T-helper 1 cell treated with Interleukin-12 subunit alpha and Interleukin-12 subunit beta and Interleukin-4 antibody, amounts not matched to agents 30 ng/mL and 1 ng/mL, for 36 hours (primary cell): ENCODE results near the gene MTERF4. TPM values are rescaled to one million over a fixed set of nuclear protein-coding genes. Genes with fewer than 3 reads are reported as not detected.

ENCODE experiments used
- intact Hi-C: fragments of 100-400 bp; cut with micrococcal nuclease; formaldehyde crosslinking; loops from one replicate; pipeline ENCODE4 v1.15.1; 2024
- total RNA-seq: library from RNA; stranded (reverse); gene quantifications from 2 replicates; pipeline ENCODE4 v1.2.3, GENCODE V29; 2022

MTERF4 gene
- total RNA-seq, 1 donor from 2014 or later = 45.6 TPM

DNA sequence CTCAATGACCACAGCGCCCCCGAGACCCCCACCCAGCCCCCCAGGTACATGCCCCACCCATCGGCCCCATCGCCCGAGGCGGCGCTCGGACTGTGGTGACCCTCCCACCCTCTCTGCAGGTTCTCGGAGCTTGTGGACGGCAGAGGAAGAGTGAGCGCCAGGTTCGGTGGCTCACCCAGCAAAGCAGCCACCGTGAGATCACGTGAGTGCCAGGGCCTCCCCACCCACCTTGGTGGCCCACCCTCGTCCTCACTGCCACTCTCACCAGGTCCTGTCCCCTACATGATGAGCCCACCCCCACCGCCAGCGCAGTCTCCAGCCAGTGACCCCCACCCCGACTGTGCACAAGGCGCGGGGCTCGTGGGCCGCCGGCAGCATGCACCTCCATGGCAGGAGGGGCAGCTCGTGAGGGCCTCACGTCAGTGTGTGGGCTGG is 30.4 kb downstream of the MTERF4 start:
- intact Hi-C loops = no loop called here

DNA sequence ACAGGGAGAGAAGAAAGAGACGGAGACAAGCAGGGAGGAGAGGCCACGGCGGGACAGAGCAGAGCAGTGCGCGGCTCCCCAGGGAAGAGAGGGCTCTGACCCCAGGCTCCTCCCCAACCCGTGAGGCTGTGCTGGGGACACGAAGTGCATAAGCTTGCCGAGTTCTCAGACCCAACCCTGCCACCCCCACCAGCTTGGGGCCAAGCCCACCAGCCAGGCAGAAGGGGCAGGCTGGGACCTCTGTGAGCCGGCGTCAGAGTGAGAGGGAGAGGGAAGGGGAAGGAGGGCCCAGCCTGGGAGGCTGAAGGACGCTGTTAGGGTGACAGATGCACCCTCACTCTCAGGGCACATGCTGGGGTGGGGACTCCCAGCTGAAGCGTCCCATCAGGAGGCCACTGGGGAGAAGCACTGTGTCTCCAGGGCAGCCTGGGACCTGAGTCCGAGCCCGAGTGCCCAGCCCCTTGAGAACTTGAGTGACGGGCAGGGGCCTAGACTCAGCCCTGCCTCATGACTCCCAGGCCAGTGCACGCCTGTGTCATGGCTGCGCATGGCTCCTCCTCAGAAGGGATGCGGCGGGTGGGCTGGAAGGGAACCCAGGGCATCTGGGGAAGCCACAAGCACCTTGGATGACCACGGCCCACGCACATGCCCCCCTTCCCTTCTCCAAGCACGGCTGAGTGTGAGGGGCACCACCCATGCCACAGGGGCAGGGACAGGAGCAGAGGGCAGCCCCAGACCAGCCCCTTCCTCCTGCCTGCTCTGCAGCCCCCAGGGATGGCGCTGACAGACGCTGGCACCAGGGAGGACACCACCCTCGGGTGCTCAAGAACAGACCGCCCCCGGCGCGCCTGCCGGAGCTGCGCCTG is 31.0 kb downstream of the MTERF4 start:
- intact Hi-C loops = no loop called here

DNA sequence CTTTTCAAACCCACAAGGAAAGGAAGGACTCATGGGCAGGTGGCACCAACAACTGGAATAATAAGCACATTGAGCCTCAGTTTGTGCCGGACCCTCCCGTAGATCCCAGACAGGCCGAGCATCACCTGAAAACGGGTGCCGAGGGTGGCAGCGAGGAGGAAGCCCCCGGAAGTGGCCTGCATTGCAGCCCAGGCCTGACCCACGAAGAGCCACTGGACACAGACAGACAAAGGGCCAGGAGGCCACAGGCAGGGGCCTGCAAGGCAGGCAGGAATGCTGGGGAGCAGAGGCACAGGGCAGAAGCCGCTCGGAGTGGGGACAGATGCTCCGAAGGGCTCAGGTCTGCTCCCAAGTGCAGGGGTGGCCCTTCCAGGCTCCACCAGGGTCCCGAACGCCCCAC is 31.7 kb downstream of the MTERF4 start:
- intact Hi-C loops = no loop called here

DNA sequence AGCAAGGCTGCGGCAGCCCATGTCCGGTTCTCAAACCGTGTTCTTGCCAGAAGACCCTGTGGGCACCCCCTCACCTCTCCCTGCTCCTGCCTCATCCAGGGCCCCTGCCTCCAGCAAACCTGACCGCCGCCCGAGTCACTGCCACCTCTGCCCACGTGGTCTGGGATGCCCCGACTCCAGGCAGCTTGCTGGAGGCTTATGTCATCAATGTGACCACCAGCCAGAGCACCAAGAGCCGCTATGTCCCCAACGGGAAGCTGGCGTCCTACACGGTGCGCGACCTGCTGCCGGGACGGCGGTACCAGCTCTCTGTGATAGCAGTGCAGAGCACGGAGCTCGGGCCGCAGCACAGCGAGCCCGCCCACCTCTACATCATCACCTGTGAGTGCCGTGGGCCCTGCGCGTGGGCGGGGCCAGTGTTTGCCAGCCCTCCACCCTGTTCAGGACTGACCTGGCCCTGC is 32.2 kb downstream of the MTERF4 start:
- intact Hi-C loops = no loop called here

DNA sequence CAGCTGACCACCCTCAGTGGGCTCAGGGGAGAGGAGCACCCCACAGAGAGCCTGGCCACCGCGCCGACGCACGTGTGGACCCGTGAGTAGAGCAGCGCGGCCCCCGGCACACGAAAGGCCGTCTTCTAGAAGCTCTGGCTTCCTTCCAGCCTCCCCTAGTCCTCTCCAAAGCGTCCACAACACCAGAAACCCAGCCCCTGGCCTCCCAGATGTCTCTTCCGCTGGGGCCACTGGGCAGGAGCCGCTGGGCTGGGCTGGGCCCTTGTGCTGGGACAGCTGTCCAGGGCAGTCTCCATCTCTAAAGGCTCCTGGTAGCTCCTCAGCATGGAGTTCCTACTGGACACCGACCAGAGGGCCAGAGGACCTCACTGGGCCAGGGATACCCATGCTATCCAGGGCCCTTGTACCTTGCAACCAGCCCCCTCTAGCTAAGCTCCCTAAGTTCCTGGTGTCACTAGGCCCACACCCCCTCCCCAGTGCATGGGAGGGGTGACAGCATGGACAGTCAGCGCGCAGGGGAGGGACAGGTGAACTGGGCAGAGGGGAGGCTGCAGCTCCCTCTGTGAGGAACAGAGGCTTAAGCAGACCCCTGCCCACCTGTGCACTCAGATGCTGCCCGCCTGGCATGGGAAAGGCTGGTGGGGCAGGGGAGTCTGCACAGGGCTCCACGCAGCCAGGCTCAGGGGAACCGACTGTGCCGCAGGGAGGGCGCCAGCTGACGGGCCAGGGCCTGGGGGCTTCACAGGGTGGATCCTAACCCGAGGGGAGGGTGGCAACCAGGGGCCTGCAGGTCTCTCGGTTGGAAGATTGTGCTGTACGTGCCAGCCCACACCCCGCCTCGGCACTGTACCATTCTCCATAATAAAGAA is 32.9 kb downstream of the MTERF4 start:
- intact Hi-C loops = no loop called here

DNA sequence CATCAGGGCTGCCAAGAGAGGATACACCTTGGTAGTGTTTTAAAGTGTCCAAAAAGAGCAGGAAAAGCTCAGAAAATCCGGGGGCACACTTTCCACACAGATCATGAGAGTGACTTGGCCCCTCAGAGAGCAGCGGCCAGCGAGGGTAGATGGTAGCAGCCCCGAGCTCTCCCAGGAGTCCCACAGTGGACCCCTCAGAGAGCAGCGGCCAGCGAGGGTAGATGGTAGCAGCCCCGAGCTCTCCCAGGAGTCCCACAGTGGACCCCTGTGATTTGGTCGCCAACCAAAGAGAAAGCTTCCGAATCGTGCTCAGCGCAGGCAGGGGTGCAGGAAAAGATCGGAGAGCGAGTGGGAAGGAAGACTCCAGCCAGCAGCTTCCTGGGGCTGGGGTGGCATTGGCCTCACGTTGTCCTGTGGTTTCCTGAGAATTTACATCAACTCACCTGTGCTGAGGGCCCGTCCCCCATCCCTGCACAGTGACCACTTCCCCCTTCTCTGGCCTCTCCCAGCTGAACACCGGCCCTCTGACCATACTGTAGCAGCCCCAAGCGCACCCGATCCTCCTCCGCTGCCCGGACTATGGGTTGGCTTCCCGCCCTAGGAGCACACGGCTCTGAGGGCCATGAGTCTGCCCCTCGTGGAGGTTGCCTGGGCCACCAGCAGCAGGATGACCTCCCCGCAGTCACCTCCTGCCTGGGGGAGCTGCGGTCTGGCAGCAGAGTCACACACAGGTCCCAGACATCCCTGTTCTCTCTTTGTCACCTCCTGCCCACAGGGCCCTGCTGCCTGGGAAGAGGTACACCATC is 33.7 kb downstream of the MTERF4 start:
- intact Hi-C loops = no loop called here

DNA sequence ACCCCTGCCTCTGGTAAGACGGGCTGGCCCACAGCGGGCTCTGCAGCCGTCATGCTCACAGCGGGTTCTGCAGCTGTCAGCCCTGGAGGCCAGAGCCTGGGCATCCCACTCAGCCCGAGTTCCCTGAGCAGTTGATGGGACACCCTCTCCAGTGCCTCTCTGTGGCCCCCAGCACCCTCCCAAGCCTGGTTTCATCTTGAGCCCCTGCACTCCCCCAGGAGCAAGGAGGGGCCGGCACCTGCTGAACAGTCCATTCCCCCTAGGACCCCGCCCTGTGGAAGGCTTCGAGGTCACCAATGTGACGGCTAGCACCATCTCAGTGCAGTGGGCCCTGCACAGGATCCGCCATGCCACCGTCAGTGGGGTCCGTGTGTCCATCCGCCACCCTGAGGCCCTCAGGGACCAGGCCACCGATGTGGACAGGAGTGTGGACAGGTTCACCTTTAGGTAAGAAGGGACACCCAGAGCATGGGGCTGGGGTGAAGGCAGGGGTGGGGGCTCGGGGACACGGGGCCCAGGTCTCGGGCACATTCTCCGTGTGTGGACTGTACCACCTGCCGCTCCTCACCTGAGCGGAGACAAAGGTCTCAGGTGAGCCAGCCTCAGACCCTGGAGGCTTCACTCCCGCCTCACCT is 34.5 kb downstream of the MTERF4 start:
- intact Hi-C loops = no loop called here

DNA sequence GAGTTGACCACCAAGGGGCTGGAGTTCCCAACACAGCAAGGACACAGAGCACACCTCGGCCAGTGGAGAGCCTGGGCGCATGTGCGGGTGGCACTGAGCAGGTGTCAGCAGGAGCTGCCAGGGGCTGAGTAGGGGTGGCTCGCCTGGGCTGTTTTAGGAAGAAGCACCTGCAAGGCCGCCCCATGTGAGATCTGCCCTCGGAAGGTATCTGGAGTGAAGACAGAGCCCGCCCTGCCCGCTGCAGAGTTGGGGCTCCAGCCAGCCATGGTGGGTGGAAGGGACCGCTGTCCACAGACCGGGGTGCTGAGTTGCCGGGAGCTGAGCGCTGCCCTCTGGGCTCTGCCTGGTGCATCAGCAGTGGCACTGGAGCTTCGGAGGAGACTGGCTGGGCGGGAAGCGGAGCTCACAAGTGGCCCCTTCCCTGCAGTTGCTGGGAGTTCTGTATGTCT is 35.2 kb downstream of the MTERF4 start:
- intact Hi-C loops = no loop called here

DNA sequence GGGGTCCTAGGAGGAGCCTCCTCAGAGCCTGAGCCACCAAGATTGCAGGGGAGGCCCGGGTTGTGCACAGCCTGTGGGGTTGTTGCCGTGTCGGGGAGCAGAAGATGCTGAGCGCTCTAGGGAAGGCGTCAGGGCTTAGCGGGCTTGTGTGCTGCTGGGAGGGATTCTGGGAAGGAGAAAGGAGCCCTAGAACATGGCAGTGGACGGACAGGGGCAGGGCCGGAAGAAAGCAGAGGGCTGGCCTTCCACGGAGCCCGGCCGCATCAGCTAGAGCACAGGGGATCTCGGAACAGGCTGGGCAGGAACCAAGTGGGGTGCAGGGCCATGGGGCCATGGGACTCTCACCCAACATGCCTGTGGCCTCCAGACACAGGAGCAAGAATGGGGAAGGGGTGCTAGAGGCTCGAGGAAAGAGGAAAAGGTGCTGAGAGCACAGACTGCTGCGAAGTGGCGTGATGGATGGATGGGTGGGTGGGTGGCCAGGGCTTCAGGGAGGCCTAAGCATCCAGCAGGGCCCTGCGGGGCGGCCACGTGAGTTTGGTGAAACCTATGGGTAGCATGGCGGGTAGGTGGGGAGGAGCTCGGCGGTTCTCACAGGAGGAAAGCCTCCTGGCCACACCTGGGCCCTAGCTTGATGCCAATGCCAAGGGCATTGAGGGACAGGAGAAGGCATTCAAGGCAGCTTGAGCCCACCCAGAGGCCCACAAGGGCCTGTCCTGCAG is 35.8 kb downstream of the MTERF4 start:
- intact Hi-C loops = no loop called here

DNA sequence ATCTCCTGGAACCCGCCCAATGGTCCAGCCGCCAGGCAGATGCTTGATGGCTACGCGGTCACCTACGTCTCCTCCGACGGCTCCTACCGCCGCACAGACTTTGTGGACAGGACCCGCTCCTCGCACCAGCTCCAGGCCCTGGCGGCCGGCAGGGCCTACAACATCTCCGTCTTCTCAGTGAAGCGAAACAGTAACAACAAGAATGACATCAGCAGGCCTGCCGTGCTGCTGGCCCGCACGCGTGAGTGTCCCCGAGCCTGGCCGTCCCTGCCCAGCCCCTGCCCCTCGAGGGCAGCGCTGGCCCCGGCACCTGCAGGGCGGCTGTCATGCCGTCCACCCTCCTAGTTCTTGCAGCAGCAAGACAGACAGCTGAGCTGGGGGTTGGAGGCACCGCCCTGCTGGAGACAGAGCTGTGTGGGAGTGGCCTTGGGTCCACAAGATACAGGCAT is 36.7 kb downstream of the MTERF4 start:
- intact Hi-C loops = no loop called here

DNA sequence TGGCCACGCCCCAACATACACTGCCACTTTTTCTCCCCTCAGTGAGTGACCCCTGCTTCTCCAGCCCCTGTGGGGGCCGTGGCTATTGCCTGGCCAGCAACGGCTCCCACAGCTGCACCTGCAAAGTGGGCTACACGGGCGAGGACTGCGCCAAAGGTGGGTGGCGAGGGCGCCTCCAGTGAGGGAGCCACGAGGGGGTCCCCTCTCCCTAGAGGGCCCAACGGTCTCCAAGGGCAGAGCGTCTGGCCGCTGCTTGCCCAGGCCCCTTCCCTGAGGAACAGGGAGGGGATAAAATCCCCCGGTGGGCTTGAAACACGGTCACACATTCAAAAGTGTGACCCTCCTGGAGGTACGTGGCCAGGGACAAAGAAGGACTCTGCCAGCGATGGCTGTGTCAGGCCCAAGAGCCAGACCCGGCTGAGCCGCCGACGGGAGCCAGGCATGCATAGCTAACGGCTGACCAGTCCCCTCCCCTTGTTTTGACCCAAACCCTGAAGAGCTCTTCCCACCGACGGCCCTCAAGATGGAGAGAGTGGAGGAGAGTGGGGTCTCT is 37.2 kb downstream of the MTERF4 start:
- intact Hi-C loops = loop anchor here (1.0 kb wide), 1 partner anchor 29 kb away; no protein-coding TSS in a partner anchor

DNA sequence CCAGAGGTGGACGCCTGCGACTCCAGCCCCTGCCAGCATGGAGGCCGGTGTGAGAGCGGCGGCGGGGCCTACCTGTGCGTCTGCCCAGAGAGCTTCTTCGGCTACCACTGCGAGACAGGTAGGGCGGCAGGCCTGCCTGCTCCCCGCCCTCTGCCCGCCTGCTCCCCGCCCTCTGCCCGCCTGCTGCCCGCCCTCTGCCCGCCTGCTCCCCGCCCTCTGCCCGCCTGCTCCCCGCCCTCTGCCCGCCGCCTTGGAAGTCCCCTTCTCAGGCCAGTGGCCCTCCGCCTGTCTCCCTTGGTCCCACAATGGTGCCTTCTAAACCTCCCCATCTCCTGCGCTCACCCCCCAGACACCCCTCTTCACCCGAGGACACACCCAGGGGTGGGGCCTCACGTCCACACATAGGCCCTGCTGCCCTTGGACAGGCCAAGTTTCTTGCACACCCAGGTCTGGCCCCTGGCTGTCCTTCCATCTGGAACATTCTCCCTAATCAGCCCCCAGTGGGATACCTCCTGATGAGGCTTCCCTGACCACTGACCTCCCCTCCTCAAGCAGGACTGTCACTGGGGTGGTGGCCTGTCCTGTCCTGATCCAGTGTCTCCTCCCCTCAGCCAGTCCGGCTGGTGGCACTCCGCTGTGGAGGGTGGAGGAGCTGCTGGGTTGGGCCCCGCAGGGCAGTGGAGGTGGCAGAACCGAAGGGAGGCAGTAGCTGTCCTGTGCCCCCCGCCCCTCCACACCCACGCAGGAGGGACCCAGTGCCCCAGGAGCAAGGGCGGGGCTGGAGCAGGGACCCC is 37.9 kb downstream of the MTERF4 start:
- intact Hi-C loops = loop anchor here (1.0 kb wide), 1 partner anchor 28 kb away; no protein-coding TSS in a partner anchor

DNA sequence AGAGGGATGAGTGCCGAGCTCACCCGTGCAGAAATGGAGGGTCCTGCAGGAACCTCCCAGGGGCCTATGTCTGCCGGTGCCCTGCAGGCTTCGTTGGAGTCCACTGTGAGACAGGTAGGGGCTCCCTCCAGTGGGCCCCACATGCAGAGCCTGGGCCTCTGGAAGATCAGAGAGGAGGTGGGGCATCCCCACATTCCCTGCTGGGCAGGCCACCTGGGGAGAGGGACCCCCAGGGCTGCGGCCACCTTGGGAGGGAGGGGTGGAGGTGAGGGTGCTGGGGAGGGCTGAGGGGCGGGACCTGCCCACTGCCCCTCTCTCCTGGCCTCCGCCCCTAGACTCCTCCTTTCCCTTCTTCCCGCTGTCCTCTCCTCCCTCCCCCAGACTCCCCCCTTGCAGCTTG is 38.5 kb downstream of the MTERF4 start:
- intact Hi-C loops = no loop called here

DNA sequence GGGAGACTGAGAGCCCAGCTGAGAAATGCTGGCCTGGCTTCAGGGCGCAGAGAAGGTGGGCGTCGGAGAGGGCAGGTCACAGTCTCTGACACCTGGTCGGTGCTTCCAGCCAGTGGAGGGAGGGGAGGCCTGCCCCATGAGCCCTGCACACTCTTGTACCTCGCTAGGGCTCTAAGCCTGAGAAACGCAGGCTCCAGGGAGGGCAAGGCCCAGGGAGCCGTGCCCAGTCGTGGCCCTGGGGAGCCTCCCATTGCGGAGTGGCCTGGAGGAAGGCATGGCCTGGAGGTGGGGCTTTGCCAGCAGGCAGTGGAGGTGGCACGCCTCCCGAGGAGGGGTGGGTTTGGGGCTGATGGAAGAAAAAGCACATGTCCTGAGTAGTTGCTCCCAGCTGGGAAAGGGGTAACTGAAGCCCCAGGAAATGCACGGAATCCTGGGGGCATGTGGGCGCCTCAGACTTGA is 39.0 kb downstream of the MTERF4 start:
- intact Hi-C loops = no loop called here

DNA sequence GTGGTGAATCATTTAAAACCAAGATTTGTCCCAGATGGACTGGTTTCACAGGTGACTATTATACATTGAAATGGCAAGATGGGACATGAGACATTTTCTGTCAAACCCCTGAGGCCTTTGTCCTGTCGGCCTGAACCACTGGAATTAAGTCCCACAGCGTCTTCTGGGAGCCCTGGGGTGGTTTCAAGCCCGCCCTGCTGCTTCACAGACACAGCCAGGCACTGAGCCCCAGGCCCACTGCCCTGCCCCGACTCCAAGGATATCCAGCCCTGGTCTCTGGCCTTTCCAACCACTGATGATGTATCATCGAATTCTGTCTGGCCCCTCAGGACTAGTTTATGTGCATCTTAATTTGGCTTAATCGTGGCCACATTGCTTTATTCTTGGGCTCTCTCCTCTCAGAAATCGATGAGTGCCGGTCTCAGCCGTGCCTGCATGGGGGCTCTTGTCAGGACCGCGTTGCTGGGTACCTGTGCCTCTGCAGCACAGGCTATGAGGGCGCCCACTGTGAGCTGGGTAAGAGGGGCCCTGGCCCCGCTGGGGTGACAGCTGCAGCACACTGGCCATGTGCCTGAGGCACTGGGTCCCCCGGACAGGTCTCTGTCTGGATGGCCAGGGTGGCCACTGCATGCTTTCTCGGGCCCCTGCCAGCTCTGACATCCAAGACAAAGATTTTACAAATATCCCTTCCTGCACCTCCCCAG is 39.5 kb downstream of the MTERF4 start:
- intact Hi-C loops = no loop called here

DNA sequence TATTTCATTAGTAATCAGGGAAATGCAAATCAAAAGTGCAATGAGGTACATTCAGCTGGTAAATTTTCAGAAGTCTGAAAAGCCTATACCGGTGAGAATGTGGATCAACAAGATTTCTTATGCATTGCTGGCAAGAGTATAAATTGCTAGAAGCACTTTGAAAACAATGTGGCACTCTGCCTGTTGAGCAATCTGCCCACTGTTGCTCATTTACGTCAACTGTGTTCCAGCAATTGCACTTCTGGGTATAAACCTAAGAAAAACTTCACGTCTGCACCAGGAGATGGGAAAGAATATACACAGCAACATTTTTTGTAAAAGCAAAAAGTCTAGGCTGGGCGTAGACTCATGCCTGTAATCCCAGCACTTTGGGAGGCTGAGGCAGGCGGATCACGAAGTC is 40.8 kb downstream of the MTERF4 start:
- intact Hi-C loops = no loop called here

DNA sequence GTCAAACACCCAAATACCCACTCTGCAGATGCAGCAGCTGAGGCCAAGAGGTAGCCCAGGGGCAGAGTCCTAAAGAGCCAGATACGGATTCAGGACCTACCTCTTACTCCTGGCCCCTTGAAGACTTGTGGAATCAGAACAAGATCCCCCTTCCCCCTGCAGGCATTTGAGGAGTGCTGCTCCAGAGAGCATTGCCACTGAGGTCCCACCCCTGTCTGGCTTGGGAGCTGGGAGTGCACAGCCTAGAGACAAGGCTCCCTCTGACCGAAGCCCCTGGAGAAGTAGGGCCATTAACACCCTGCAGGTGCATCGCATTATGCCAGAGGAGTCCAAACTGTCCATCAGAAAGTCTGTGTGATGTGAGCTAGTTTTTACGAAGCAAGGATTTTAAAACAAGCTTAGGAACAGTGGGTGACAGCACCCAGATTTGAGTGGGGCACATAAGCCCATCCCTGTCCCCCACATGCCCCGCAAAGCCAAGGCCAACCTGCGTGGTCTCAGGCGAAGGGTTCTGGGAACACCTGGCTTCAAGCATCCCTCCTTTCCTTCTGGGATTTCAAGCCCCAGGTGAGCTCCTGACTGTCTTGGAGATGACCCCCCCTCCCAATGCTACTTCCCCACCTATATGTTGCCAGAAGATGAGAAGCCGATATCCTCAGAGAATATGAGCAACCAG is 48.4 kb downstream of the MTERF4 start:
- intact Hi-C loops = no loop called here
